Medulla oblongata (tissue), 1 donor: ENCODE data around the gene CAMK1D.

ENCODE experiments used
- DNase-seq: peaks from one replicate; pipeline ENCODE4 v3.0.0-alpha.2; 2015; ENCODE audit errors: extremely low spot score

CAMK1D gene

DNA sequence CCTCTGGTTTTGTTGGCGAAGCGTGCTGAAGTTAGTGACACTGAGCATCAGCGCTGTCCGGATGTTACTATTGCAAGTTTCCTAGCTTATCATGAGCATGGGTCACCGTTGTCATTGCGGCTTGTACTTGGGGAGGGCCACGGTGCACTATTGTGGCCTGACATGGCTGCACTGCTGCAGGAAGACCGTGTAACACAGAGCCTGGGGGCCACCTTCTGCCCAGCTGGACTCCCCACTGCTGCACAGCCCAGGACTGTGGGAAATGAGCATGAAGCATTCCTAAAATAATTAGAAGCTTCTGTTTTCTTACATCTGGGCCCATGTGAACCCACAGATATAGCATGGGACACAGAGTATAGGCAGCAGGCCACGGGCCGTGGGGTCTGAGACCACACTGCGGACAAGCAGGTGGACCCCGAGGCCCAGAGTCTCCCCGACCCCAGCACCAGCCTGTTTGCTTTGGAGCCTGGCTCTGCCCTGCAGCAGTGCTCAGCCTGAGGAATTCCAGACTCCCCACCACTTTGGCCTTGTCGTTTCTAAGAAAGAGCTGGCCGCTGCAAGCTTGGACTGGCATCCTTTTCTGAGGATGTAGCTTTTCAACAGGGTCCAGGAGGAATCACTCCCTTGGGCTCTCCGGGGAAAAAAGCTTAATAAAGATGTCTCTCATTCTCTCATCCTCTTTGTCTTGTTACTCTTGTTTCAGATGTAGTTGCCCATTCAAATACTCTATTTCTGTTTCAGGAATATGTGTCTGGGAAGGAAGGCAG, 473.0 kb downstream of the CAMK1D start:
- peak; percentile 12 for DNase-seq

DNA sequence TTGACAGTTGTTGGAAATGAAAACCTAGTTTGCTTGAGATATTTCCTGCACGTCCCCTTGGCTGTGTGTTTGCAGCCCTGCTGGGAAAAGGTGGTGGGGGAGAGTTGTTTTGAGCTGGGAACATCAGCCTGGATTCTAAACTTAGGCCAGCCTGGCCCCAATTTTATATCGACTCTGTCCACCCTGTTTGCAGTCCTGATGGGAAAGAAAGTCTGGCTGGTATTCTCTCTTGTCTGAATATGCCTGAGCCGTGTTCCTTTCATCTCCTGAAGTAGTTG, 473.5 kb downstream of the CAMK1D start:
- no peak for DNase-seq

DNA sequence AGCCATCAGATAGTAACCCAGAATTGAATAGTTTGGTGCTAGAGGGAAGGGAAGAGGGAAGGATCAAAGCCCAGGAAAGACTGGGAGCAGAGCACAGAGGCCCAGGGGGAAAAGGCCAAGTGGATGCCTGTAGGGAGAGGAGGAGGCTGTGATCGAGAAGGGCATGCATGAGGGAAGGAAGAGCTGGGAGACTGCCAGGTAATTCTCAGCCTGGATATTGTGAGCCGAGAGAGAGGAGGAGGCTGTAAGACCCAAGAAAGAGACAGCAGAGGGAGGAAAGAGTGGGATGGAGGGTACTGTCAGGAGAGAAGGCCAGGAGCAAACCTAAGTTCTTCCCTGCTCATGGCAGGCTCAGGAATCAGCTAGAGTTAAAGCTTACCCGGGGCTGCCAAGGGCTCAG, 474.0 kb downstream of the CAMK1D start:
- no peak for DNase-seq

DNA sequence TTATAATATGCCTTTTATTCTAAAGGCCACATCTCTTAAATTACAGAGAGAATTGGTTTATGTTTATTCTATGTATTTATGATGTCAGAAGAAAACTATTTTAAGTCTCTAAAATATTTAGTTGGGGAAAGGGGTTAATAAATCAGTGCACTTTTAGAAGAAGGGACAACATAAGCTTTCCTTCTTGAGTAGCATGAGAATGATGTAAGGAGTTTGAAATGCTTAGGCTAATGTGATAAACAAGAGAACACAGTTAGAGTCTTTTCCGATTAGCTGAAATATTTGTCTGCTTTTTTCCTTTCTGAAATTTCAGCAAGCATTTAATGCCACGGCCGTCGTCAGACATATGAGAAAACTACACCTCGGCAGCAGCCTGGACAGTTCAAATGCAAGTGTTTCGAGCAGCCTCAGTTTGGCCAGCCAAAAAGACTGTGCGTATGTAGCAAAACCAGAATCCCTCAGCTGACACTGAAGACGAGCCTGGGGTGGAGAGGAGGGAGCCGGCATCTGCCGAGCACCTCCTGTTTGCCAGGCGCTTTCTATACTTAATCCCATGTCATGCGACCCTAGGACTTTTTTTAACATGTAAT, 476.0 kb downstream of the CAMK1D start:
- no peak for DNase-seq

DNA sequence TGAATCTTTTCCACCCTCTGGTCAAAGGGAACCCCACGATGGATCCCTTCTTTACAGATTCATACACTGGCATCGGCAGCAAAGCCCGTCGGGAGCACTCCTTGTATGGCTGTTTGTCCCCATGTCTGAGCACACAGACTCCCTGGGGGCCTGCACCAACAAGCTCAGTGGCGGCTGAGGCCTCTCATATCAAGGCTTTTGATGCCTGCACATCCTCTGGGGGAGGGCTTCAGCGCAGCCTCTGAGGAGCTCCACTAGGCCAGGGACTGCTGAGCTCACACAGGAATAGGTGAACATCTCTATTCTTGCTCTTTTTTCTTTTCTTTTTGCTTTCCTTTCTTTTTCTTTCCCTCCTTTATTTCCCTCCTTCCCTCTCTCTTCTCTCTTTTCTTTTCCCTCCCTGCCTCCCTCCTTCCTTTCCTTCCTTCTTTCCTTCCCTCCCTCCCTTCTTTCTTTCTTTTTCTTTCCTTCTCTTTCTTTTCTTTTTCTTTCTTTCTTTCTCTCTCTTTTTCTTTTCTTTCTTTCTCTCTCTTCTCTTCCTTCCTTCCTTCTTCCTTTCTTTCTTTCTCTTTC, 477.5 kb downstream of the CAMK1D start:
- DNase-seq: no peak

DNA sequence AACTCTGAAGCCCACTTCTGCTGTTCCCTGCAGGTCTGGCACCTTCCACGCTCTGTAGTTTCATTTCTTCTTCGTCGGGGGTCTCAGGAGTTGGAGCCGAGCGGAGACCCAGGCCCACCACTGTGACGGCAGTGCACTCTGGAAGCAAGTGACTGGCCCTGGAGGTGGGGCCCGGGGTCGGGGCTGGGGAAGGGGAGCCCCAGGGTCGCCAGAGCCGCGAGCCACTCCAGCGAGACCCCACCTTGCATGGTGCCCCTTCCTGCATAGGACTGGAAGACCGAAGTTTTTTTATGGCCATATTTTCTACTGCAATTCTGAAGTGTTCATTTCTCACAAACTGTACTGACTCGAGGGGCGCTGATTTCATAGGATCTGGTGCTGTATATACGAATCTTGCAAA, 479.4 kb downstream of the CAMK1D start:
- no peak for DNase-seq

DNA sequence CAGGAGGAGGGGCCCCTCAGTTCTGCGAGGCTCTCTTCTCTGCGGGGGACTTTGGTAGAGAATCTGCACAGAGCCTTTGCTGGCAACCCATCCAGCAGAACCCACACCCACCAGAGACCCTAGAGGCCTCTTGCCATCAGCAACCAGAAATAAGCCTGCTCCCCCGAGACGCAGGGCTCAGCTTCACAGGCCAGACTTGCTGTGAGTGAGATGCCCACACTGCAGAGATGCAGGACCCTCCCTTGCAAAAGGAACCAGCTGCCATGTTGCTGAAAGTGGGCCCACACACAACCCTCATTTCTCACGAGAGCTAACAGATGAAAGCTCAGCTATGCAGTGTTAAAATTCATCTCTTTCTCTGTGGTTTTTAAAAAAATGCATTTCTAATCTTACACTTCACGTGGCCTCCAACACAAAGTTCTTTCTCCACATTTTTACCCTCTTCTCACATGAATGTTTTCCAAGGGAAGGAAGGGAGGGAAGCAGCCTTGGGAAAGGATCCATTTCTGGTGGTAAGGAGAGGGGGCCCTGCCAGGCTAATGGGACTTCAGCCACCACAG, 480.6 kb downstream of the CAMK1D start:
- DNase-seq: no peak

DNA sequence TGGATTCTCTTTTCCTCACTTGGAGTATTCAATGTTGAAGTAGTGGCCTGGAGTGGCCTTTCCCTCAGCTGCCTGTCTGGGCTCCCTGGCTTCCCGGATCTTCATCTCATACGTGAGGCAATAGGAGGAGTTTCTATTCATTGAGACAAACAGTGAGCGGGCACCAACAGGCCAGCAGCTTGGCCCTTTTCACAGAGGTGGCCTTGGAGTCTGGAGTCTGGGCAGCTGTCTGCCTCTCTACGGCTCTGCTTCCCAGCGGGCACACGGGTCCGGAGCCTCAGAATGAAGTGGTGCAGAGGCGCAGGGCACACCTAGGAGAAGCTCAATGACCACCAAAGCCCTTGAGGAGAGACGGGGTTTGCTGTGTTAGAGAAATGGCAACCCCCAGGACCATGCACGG, 482.7 kb downstream of the CAMK1D start:
- no peak for DNase-seq

DNA sequence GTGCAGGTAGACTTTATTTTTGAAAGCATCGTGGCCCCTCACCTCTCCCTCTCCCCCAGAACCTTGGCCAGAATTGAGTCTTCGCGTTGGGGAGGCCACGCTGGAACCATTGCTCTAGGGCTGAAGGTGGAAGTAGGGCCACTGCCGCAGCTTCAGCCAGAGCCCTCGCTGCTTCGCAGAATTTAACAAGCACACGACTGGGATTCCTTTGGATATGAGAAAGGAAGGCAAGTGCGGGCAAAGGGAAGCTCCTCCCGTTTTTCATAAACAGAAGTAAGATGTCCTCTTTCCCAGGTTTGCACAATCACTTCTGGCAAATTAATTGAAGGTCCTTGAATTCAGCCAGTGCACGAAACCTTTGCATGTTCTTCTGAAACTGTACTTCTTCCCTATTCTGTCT, 484.1 kb downstream of the CAMK1D start:
- no peak for DNase-seq

DNA sequence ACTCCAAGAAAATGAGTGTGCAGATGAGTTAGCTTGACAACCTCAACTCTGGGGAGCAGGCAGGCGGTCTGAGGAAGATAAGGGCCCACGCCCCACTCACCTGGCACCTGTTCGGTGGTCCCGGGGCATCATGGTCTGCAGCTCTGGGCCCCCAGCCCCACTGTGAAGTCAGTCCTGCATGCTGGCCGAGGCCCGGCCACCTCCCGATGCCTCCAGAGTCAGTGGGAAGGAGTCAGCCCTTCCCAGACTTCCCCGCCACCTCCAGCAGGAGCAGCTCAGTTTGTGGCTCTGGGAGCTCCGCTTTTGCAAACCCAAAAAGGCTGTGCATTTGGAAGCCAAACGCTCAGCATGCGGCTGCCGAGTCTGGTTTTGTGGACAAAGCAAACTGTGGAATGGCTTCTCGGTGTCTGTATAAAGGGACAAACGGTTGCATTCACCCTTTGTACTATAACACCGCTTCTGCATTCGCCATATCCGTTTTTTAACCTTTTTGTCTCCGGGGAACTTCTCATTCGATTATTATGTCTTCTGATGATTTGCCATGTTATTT, 484.8 kb downstream of the CAMK1D start:
- no peak for DNase-seq

DNA sequence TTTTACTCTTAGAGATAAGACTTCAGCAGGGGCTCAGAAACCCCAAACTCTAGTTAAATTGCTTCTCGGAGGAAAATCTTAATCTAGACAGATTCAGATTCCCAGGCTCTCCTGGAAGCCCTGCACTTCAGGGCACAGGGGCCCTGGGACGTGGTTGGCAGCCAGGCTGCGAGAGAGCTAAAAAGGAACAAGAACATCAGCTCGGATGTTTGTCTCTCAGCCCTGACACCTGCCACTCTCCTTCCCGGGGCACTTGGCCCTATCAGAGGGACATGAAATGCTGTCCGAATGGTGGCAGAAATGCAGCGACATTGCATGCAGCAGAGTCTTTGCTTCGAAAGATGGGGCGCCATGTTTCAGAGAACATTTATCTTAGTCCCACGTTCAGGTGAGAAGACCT, 485.4 kb downstream of the CAMK1D start:
- no peak for DNase-seq

DNA sequence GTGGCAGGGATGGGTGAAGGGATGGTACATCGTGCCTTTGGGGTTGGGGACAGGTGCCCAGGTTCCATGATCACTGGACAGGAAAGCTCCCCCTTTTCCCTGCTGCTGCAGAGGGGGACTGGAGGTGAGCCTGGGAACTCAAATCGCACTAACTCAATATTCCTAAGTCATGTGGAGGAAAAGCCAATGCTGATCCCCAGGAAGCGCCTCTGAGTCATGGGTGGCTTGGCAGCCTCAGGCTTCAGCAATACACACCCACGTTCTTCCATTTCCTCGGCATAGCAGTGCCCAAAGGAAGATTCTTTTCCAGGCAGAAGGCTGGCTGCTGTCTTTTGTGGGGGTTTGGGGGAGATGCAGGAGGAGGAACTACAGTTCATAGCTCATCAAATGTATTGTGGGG, 486.4 kb downstream of the CAMK1D start:
- no peak for DNase-seq

DNA sequence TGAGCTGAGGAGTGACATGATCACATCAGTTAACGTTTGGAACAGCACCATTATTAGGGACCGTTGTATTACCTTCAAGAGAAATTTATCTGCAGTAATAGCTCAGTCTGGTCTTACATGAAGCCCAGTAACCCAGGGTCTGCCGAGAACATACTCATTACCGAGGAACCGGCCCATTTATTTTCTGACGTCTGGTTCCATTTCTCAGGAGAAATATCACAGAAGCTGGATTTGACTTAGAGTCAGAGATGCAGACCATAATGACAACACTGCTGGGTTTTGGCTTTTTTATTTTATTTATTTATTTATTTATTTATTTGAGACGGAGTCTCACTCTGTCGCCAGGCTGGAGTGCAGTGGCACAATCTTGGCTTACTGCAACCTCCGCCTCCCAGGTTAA, 489.0 kb downstream of the CAMK1D start:
- DNase-seq: no peak

DNA sequence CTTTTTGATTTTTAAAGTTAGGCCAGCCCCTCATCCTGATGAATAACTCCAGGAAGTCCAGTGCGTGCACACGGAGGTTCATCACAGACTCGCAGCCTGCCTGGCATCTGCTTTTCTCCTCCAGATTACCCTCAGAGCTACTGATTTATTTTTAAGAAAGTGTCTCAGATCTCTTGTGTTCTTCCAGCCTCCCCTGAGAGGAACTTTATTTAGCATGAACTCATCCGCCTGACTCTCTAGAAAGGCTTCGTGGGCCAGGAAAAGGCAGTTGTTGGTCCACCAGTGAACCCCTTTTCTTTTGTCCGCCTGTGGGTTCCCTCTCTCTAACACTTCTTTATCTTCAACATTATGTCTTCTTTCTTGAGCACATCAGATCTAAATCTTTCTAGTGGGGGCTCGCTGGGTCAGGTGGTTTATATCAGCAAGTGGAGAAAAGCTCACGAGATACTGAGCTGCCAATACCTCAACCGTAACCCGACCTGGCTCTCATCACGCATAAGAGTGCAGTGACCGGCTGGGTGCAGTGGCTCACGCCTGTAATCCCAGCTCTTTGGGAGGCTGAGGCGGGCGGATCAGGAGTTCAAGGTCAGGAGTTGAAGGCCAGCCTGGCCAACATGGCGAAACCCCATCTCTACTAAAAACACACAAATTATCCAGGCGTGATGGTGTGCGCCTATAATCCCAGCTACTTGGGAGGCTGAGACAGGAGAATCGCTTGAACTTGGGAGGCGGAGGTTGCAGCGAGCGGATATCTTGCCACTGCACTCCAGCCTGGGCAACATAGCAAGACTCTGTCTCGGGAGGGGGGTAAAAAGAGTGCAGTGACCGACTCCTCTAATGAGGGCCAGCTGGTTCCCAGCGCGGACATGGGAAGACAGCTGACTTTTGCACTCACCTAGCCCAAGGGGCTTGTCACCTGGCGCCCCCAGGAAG, 489.9 kb downstream of the CAMK1D start:
- no peak for DNase-seq

DNA sequence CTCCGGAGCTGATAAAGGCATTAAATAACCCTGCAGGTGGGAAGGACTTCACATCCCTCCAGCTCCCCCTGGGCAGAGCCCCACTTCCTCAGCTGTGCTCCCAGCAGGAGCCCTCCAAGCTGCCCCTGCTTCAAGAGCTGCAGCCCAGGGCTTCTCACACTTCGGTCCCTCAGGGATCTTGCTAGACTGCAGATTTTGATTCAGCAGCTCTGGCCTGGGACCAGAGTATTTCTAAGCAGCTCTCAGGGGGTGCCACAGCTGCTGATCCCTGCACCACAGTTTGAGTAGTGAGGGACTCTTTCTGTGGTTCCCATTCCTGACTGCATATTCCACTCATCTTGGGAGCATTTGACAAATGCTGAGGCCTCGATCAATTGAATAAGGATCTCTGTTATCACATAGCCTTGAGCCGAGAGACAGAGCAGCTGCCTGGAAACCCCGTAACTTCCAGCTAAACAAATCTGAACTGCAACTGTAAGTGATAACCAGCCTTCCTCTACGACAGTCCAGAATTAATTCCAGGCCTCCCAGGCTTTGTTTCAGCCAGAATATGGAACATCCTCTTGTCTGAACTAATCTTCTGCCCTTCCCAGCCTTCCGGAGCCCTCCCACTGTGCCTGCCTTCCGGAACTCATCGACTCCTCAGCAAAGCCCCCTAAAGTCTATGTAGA, 490.7 kb downstream of the CAMK1D start:
- no peak for DNase-seq

DNA sequence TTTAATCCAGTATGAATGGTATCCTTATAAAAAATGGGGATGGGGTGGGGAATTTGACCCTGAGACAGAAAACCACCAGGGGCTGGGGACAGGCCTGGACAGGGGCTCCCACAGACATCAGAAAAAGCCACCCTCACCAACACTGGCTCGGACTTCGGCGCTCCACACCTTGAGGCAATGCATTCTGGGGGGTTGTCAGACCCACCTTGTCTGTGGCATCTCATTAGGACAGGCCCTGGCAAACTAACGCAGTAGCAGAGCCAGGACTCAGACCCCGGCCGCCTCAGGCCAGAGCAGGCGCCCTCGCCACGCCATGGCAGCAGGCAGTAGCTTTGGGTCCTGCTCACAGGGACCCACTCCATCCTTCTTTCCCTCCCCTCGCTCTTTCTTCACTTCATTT, 492.1 kb downstream of the CAMK1D start:
- no peak for DNase-seq

DNA sequence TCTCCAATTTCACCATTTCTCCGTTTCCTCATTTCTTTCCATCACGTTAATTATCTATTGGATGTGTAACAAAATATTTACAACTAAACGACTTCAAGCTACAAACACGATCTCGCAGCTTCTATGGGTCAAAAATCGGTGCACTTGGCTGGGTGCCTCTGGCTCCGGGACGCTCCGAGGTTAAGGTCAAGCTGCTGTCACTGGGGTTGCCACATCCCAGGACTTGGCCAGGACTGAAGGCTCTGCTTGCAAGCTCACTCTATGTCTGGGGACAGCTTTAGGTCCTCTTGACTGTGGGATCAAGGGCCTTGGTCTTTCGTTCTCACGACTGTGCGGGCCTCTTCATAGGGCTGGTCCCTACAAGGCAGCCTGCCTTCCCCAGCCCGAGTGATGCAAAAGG, 492.5 kb downstream of the CAMK1D start:
- DNase-seq: no peak

DNA sequence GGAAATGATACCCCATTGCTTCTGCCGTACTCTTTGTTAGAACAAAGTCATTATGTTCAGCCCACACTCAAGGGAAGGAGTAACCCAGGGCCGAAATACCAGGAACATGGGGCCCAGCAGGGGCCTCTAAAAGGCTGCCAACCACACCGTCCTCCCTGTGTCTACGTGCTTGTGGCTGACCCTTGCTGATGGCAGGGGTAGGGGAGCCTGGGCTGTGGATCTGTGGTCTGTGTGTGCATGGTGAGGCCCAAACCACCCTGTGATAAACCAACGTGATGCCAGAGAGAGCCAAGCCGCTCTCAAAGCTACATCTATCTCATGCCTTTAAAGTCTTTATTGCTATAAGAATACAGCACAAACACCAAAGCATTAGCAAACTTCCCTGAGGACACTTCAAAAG, 493.0 kb downstream of the CAMK1D start:
- no peak for DNase-seq

DNA sequence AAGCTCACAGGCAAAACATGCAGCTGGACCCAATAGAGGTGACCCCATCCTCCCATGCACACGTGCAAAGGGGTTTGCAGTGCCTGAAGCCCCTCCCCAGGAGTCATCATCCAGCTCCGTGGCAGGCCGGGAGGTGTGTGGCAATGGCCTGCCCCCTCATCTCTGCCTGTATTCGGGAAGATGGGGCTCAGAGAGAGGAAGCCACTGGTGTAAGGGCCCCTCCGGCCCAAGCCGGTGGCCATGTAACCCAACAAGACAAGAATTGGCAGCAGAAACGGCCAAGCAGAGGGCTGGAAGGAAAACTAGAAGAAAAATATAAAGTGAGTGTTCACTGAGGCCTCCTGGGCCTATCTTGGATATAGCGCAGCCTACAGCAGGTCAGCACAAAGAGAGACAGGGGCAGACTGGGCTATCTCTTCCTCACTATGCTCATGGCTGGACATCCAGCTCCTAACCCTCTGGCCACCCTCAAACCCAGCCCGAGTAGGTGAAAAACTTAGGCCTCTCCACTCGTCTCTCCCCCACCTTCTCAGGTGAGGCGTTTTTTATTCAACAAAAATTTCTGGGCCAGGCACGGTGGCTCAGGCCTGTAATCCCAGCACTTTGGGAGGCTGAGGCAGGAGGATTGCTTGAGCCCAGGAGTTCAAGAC, 494.1 kb downstream of the CAMK1D start:
- no peak for DNase-seq

DNA sequence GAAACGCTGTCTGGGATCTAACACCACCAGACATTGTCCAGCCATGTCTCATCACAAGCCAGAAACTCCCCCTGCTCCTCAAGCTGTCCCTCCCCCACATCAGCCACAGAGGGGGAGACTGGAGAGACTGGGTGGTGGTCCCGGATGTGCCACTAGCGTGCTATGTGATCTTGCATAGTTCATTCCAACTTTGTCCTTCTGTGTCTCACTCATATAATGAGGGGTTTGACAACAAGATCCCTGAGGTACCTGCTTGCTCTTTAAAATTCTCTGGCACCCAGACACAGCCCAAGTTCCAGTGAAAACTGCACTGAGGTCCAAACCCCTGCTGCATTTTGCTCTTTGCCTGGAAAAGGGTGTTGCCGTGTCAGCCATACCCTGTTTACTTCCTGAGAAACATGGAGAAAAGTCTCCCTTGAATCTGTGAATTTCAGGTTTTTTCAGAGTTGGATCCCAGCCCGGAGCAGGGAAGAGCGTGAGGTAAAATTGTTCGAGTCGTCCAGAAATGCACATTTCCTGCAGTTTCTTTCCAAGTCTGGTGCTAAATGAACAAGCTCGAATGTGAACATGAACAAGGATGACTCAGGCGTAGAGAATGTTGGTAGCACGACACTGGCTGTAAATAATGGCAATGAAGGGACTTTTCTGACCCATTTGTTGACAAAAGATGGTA, 495.6 kb downstream of the CAMK1D start:
- peak; percentile 19 for DNase-seq
